ENCODE results near the gene GABRR1. TPM values are rescaled to one million over a fixed set of nuclear protein-coding genes. Genes with fewer than 3 reads are reported as not detected.
A peak's percentile ranks its signal among the peaks of the same experiment; 100 is the strongest.

Gene GABRR1
- total and polyA plus RNA-seq, 2 experiments from 2014 or later: 0.14 to 0.37 TPM

- H4K20me1 ChIP-seq (replicated peaks; ENCODE audit: insufficient read depth): no peaks in the 10 kb centered on the region; the same call in 1 of the 2 replicates
- H3K27me3 Mint-ChIP-seq (ENCODE audit: insufficient read depth, low read depth, poor library complexity): peaks cover 15% of the 10 kb centered on the region
- DNase-seq (ENCODE audit: low spot score): peak; percentile 11
- H3K4me3 Mint-ChIP-seq: peak overlapping the region; percentile 72
- H3K9me3 Mint-ChIP-seq: no peaks in the 10 kb centered on the region
- H3K36me3 Mint-ChIP-seq (ENCODE audit: low read depth): no peaks in the 10 kb centered on the region; the same call in 1 of the 3 replicates
- no peak; the same call in 2 of the 3 replicates for ATAC-seq
- peaks cover 9% of the 10 kb centered on the region for H3K4me1 Mint-ChIP-seq
- no peaks in the 10 kb centered on the region for H3K79me2 ChIP-seq (replicated peaks; ENCODE audit: insufficient read depth)
- H3K27me3 ChIP-seq (ENCODE audit: insufficient read depth): peaks cover 81% of the 10 kb centered on the region
- no peak overlapping the region for H3K27ac Mint-ChIP-seq
- no peaks in the 10 kb centered on the region for H3K9me2 ChIP-seq (ENCODE audit: insufficient read depth)
- H3K27ac ChIP-seq (ENCODE audit: low read depth): no peak overlapping the region
- H3F3A ChIP-seq (replicated peaks; ENCODE audit: low read depth): no peaks in the 10 kb centered on the region
- peaks cover 8% of the 10 kb centered on the region; the same call in 1 of the 2 replicates for H3K4me1 ChIP-seq (ENCODE audit: insufficient read depth)
- peak overlapping the region; percentile 76 for H3K4me2 ChIP-seq
- peak overlapping the region; percentile 47 for H3K4me3 ChIP-seq
- no peaks in the 10 kb centered on the region; the same call in 1 of the 2 replicates for H3K36me3 ChIP-seq (ENCODE audit: insufficient read depth)
- H2AFZ ChIP-seq: peak overlapping the region; percentile 90
- TF ChIP-seq EZH2phosphoT487 (IDR thresholded peaks at IDR 0.05; ENCODE audit: unreplicated experiment): peak; percentile 47
- TF ChIP-seq POLR2AphosphoS5 (IDR thresholded peaks at IDR 0.05; ENCODE audit: low read depth): no peak
Observed at GRCh38 chr6:89145091-89145955, 71.8 kb downstream of the GABRR1 start.

GRCh38 chr6:89144354-89144906 is 72.7 kb downstream of the GABRR1 start:
- Histone ChIP-seq H2AFZ (no peak overlapping the region), H4K20me1 (replicated peaks; ENCODE audit: insufficient read depth) (no peaks in the 10 kb centered on the region; the same call in 1 of the 2 replicates), H3K4me2 (no peak overlapping the region), H3K27me3 (ENCODE audit: insufficient read depth) (peaks cover 90% of the 10 kb centered on the region), H3K79me2 (replicated peaks; ENCODE audit: insufficient read depth) (no peaks in the 10 kb centered on the region), H3K4me1 (ENCODE audit: insufficient read depth) (peaks cover 13% of the 10 kb centered on the region), H3K27ac (ENCODE audit: low read depth) (no peak overlapping the region), H3K4me3 (no peak overlapping the region), H3K9me2 (ENCODE audit: insufficient read depth) (no peaks in the 10 kb centered on the region), H3F3A (replicated peaks; ENCODE audit: low read depth) (no peaks in the 10 kb centered on the region), H3K36me3 (ENCODE audit: insufficient read depth) (no peaks in the 10 kb centered on the region; the same call in 1 of the 2 replicates)
- no peak for ATAC-seq
- no peak for DNase-seq (ENCODE audit: low spot score)
- Mint-ChIP-seq H3K27ac (no peak overlapping the region), H3K4me3 (no peak overlapping the region), H3K36me3 (ENCODE audit: low read depth) (no peaks in the 10 kb centered on the region; the same call in 1 of the 3 replicates), H3K27me3 (ENCODE audit: insufficient read depth, low read depth, poor library complexity) (peaks cover 17% of the 10 kb centered on the region), H3K9me3 (no peaks in the 10 kb centered on the region), H3K4me1 (peaks cover 14% of the 10 kb centered on the region)
- TF ChIP-seq CREB1 (CRISPR knock-in tag; IDR thresholded peaks at IDR 0.05; ENCODE audit: low read depth): no peak

- H3K79me2 ChIP-seq (replicated peaks; ENCODE audit: insufficient read depth): no peaks in the 10 kb centered on the region
- H3K4me2 ChIP-seq: no peak overlapping the region
- H3K4me3 ChIP-seq: no peak overlapping the region
- Mint-ChIP-seq H3K4me3 (no peak overlapping the region), H3K27me3 (ENCODE audit: insufficient read depth, low read depth, poor library complexity) (peaks cover 12% of the 10 kb centered on the region), H3K9me3 (no peaks in the 10 kb centered on the region), H3K27ac (no peak overlapping the region), H3K4me1 (peaks cover 5% of the 10 kb centered on the region), H3K36me3 (ENCODE audit: low read depth) (no peaks in the 10 kb centered on the region)
- H3F3A ChIP-seq (replicated peaks; ENCODE audit: low read depth): no peaks in the 10 kb centered on the region
- no peak overlapping the region for H2AFZ ChIP-seq
- peaks cover 8% of the 10 kb centered on the region for H3K4me1 ChIP-seq (ENCODE audit: insufficient read depth)
- H3K27me3 ChIP-seq (ENCODE audit: insufficient read depth): peaks cover 96% of the 10 kb centered on the region
- ATAC-seq (no peak), DNase-seq (ENCODE audit: low spot score) (no peak)
- no peaks in the 10 kb centered on the region for H3K36me3 ChIP-seq (ENCODE audit: insufficient read depth)
- no peaks in the 10 kb centered on the region for H3K9me2 ChIP-seq (ENCODE audit: insufficient read depth)
- peaks cover 7% of the 10 kb centered on the region for H4K20me1 ChIP-seq (replicated peaks; ENCODE audit: insufficient read depth)
- H3K27ac ChIP-seq (ENCODE audit: low read depth): no peak overlapping the region
- TF ChIP-seq NANOG (IDR thresholded peaks at IDR 0.05; ENCODE audit: borderline replicate concordance) (no peak), STAT1 (IDR thresholded peaks at IDR 0.05; ENCODE audit: unreplicated experiment) (no peak), ZNF114 (CRISPR knock-in tag; IDR thresholded peaks at IDR 0.05) (no peak), CTCF (conservative IDR thresholded peaks at IDR 0.05; ENCODE audit: low read depth in 2 of 2) (no peak), REST (IDR thresholded peaks at IDR 0.05; ENCODE audit: unreplicated experiment) (no peak), ZNF331 (CRISPR knock-in tag; IDR thresholded peaks at IDR 0.05; ENCODE audit: low read depth) (no peak), JUNB (IDR thresholded peaks at IDR 0.05; ENCODE audit: unreplicated experiment) (no peak)
Observed at GRCh38 chr6:89140347-89141156, 76.6 kb downstream of the GABRR1 start.
